Measurements from ENCODE around the gene PDE6A. TPM values are rescaled to one million over a fixed set of nuclear protein-coding genes. Genes with fewer than 3 reads are reported as not detected.

The PDE6A gene
- total and polyA plus RNA-seq, 2 of the 13 experiments (the other 11 are each of a cell fraction or from before 2014, with no cell fraction given) = 0.01 TPM; not detected in 1

DNA sequence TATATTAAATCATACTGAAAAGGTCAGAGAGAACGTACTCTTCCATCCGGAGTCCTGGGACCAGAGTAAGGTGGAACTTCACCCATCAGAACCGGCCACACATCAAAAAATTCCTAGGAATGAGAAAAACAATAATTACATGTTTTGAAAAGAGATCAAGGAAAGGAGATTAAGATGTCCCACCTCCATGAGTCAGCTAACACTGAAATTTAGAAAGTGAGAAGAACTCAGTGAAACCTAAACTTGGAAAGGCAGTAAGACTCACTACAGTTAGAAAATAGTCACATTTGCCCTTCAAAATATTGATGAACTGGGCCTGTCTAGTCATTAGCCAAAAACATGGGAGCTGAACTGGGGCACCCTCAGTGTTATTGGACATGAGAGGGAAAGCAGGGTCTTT, 23.0 kb downstream of the PDE6A start:
- Histone ChIP-seq H3K4me1 (ENCODE audit: insufficient read depth, low read length) (no peaks in the 10 kb centered on the region), H3K4me3 (replicated peaks in 1 of 3; ENCODE audit: insufficient read depth in 1 of 3, low read depth in 2 of 3, low read length in 3 of 3) (no peak overlapping the region), H3K36me3 (replicated peaks in 1 of 2; ENCODE audit: control insufficient read depth in 1 of 2, insufficient read depth in 2 of 2, low read length in 2 of 2) (no peaks in the 10 kb centered on the region), H4K20me1 (ENCODE audit: insufficient read depth, low read length) (no peaks in the 10 kb centered on the region), H3K9ac (ENCODE audit: insufficient read depth, low read depth, low read length) (no peak overlapping the region), H3K79me2 (ENCODE audit: insufficient read depth, low read length) (no peaks in the 10 kb centered on the region), H3K27ac (ENCODE audit: extremely low read length, insufficient read depth, low read length) (no peak overlapping the region), H3K27me3 (ENCODE audit: control insufficient read depth in 1 of 2, insufficient read depth in 2 of 2, low read length in 2 of 2) (no peaks in the 10 kb centered on the region; a peak in 1 of 5 replicates), H3K9me3 (ENCODE audit: low read length) (no peaks in the 10 kb centered on the region), H2AFZ (ENCODE audit: low read length) (no peak overlapping the region), H3K4me2 (ENCODE audit: low read depth, low read length) (no peak overlapping the region)
- ChIA-PET POLR2A (no interaction called here), CTCF (ENCODE audit: low intra/inter-chr PET ratio, low total read pairs) (no interaction called here)
- 40% methylated on average over 3 of the region's 3 CpGs for WGBS (ENCODE audit: low lambda C conversion rate)
- TF ChIP-seq FOXK2 (IDR thresholded peaks at IDR 0.05) (no peak), NR2C2 (CRISPR knock-in tag; IDR thresholded peaks at IDR 0.05; ENCODE audit: borderline replicate concordance) (no peak), MXD3 (CRISPR knock-in tag; IDR thresholded peaks at IDR 0.05) (no peak), JUNB (CRISPR knock-in tag; IDR thresholded peaks at IDR 0.05; ENCODE audit: borderline replicate concordance) (no peak), MTA1 (CRISPR knock-in tag; IDR thresholded peaks at IDR 0.05; ENCODE audit: borderline replicate concordance) (no peak), KDM1A (CRISPR knock-in tag; IDR thresholded peaks at IDR 0.05) (no peak), CSRNP1 (CRISPR knock-in tag; IDR thresholded peaks at IDR 0.05) (no peak), ATF1 (CRISPR knock-in tag; IDR thresholded peaks at IDR 0.05) (no peak), ZNF75D (CRISPR knock-in tag; IDR thresholded peaks at IDR 0.05; ENCODE audit: borderline replicate concordance) (no peak), MEIS2 (CRISPR knock-in tag; IDR thresholded peaks at IDR 0.05) (no peak), TCF7L2 (IDR thresholded peaks at IDR 0.05; ENCODE audit: low read depth, low read length) (no peak), ATF7-NPFF (CRISPR knock-in tag; IDR thresholded peaks at IDR 0.05; ENCODE audit: low read depth) (no peak), FOXM1 (CRISPR knock-in tag; IDR thresholded peaks at IDR 0.05) (no peak)
- TF ChIP-seq, protein P1, sequence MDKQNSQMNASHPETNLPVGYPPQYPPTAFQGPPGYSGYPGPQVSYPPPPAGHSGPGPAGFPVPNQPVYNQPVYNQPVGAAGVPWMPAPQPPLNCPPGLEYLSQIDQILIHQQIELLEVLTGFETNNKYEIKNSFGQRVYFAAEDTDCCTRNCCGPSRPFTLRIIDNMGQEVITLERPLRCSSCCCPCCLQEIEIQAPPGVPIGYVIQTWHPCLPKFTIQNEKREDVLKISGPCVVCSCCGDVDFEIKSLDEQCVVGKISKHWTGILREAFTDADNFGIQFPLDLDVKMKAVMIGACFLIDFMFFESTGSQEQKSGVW (CRISPR knock-in tag; IDR thresholded peaks at IDR 0.05; ENCODE audit: borderline replicate concordance) = no peak
- TF ChIP-seq, protein P2, sequence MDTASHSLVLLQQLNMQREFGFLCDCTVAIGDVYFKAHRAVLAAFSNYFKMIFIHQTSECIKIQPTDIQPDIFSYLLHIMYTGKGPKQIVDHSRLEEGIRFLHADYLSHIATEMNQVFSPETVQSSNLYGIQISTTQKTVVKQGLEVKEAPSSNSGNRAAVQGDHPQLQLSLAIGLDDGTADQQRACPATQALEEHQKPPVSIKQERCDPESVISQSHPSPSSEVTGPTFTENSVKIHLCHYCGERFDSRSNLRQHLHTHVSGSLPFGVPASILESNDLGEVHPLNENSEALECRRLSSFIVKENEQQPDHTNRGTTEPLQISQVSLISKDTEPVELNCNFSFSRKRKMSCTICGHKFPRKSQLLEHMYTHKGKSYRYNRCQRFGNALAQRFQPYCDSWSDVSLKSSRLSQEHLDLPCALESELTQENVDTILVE (CRISPR knock-in tag; IDR thresholded peaks at IDR 0.05) = no peak
- TF ChIP-seq, protein P3, sequence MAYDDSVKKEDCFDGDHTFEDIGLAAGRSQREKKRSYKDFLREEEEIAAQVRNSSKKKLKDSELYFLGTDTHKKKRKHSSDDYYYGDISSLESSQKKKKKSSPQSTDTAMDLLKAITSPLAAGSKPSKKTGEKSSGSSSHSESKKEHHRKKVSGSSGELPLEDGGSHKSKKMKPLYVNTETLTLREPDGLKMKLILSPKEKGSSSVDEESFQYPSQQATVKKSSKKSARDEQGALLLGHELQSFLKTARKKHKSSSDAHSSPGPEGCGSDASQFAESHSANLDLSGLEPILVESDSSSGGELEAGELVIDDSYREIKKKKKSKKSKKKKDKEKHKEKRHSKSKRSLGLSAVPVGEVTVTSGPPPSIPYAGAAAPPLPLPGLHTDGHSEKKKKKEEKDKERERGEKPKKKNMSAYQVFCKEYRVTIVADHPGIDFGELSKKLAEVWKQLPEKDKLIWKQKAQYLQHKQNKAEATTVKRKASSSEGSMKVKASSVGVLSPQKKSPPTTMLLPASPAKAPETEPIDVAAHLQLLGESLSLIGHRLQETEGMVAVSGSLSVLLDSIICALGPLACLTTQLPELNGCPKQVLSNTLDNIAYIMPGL (CRISPR knock-in tag; IDR thresholded peaks at IDR 0.05; ENCODE audit: borderline replicate concordance in 1 of 2, low read depth in 1 of 2) = no peak
- TF ChIP-seq, protein P4, sequence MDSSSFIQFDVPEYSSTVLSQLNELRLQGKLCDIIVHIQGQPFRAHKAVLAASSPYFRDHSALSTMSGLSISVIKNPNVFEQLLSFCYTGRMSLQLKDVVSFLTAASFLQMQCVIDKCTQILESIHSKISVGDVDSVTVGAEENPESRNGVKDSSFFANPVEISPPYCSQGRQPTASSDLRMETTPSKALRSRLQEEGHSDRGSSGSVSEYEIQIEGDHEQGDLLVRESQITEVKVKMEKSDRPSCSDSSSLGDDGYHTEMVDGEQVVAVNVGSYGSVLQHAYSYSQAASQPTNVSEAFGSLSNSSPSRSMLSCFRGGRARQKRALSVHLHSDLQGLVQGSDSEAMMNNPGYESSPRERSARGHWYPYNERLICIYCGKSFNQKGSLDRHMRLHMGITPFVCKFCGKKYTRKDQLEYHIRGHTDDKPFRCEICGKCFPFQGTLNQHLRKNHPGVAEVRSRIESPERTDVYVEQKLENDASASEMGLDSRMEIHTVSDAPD (CRISPR knock-in tag; IDR thresholded peaks at IDR 0.05) = no peak
- no peak for DNase-seq (ENCODE audit: low spot score)
- ATAC-seq = no peak
- in situ Hi-C loops (cut with HindIII; ENCODE audit: extremely low pct_ligation_motif_present, low pct_unique_long_range_greater_than_20kb) = no loop called here
- no peak for FAIRE-seq
- intact Hi-C loops (cut with micrococcal nuclease; ENCODE audit: unreplicated experiment) = no loop called here
- BruUV-seq (replicated peaks) = no TSS peak
